Measurements from ENCODE around the gene WDR91. TPM values are rescaled to one million over a fixed set of nuclear protein-coding genes. Genes with fewer than 3 reads are reported as not detected.

WDR91 gene
- total and polyA plus RNA-seq, 11 donors = 3.0 to 11.4 (median 5.7) TPM

DNA sequence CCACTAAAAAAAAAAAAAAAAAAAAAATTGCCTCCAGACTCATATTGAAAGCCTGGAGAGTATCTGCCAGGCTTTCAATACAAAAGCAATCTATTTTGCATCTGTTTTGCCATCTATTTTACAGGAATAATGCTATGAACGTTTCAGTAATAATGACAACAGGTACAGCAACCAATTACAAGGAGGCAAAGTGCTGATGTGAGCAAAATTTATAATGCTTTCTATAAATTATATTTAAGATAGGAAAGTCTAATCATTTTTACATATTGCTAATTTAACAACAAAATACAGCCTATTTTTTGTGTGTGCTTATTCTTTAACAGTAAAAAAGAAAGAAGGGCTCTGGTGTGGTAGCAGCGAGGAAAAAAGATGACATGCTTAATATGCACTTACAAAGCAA, 10.0 kb downstream of the WDR91 start:
- TF ChIP-seq, protein P1, sequence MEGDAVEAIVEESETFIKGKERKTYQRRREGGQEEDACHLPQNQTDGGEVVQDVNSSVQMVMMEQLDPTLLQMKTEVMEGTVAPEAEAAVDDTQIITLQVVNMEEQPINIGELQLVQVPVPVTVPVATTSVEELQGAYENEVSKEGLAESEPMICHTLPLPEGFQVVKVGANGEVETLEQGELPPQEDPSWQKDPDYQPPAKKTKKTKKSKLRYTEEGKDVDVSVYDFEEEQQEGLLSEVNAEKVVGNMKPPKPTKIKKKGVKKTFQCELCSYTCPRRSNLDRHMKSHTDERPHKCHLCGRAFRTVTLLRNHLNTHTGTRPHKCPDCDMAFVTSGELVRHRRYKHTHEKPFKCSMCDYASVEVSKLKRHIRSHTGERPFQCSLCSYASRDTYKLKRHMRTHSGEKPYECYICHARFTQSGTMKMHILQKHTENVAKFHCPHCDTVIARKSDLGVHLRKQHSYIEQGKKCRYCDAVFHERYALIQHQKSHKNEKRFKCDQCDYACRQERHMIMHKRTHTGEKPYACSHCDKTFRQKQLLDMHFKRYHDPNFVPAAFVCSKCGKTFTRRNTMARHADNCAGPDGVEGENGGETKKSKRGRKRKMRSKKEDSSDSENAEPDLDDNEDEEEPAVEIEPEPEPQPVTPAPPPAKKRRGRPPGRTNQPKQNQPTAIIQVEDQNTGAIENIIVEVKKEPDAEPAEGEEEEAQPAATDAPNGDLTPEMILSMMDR (IDR thresholded peaks at IDR 0.05) = no peak
- no peak for TF ChIP-seq POLR2A (IDR thresholded peaks at IDR 0.05)
- Histone ChIP-seq H3K9me3 (no peaks in the 10 kb centered on the region), H3K36me3 (peaks cover 0 to 100% (median 91%) of the 10 kb centered on the region in 9 donors), H3K27me3 (no peaks in the 10 kb centered on the region), H3K27ac (no peak overlapping the region), H3K4me1 (peaks cover 0 to 11% (median 0%) of the 10 kb centered on the region in 12 donors), H3K4me3 (no peak overlapping the region)
- no peak for DNase-seq
- 76 to 85% (median 80%) methylated on average over 2 of the region's 2 CpGs for WGBS, 4 donors
- intact Hi-C loops (cut with DNase I) = no loop called here
- ATAC-seq = no peak

DNA sequence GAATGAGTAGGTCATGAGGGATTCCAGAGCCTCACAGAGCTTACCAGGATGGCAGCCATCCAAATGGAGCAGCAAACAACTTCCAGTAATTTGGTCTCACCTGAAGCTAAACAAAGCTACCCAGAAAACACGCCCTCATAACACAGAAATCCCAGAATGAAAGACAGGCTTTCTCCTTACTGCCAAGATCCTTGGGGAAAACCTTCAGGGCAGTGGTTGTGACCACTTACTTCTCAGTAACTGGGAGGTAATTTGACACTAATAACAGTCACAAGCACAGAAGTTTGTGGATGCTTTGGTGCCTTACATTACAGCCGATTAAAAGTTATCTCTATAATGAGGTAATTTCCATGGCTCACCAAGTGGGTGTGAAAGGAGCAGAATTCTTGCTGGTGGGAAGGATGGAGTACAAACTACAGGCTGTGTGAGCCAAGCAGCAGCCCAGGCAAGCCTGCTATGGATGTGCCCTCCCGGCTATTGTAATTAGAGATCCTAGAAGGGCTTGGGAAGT, 10.4 kb downstream of the WDR91 start:
- TF ChIP-seq, protein P1 (IDR thresholded peaks at IDR 0.05) = no peak
- intact Hi-C loops (cut with DNase I) = no loop called here
- H3K9me3 ChIP-seq = no peaks in the 10 kb centered on the region
- no peak overlapping the region for H3K4me3 ChIP-seq
- peaks cover 0 to 11% (median 0%) of the 10 kb centered on the region in 12 donors for H3K4me1 ChIP-seq
- peaks cover 0 to 100% (median 91%) of the 10 kb centered on the region in 9 donors for H3K36me3 ChIP-seq
- peak in 3 of 4 donors; percentile 27 to 59 (median 32) for ATAC-seq
- WGBS, 4 donors = 48 to 64% (median 56%) methylated on average over 3 of the region's 3 CpGs
- no peak for DNase-seq
- H3K27me3 ChIP-seq = no peaks in the 10 kb centered on the region
- no peak overlapping the region for H3K27ac ChIP-seq

DNA sequence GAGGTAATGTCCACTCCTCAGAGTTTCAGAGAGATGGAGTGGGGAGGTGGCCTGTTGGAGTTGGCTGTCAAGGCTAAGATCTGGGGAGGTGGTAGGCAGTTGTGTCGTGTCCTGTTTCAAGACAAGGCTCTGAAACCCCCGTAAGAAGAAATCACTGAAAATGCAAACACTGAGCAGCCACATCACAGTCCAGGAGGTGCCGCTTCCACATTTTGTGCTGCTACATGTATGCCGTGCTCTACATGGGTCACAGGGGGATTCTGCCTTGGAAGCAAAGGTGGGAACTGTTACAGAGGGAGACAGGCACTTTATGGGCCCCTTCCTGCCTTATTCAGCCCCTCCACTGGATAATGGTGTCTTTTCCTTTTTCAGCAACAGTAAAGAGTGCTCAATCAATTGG, 11.9 kb downstream of the WDR91 start:
- DNase-seq (no peak), ATAC-seq (no peak)
- H3K27ac ChIP-seq = no peak overlapping the region
- 94 to 100% (median 96%) methylated on average over 4 of the region's 4 CpGs for WGBS, 4 donors
- intact Hi-C loops (cut with DNase I) = no loop called here
- no peak overlapping the region for H3K4me3 ChIP-seq
- no peaks in the 10 kb centered on the region for H3K27me3 ChIP-seq
- H3K36me3 ChIP-seq = peaks cover 0 to 100% (median 91%) of the 10 kb centered on the region in 9 donors
- peaks cover 0 to 11% (median 0%) of the 10 kb centered on the region in 12 donors for H3K4me1 ChIP-seq
- TF ChIP-seq, protein P1 (IDR thresholded peaks at IDR 0.05) = no peak
- TF ChIP-seq POLR2A (IDR thresholded peaks at IDR 0.05) = no peak
- no peaks in the 10 kb centered on the region for H3K9me3 ChIP-seq

DNA sequence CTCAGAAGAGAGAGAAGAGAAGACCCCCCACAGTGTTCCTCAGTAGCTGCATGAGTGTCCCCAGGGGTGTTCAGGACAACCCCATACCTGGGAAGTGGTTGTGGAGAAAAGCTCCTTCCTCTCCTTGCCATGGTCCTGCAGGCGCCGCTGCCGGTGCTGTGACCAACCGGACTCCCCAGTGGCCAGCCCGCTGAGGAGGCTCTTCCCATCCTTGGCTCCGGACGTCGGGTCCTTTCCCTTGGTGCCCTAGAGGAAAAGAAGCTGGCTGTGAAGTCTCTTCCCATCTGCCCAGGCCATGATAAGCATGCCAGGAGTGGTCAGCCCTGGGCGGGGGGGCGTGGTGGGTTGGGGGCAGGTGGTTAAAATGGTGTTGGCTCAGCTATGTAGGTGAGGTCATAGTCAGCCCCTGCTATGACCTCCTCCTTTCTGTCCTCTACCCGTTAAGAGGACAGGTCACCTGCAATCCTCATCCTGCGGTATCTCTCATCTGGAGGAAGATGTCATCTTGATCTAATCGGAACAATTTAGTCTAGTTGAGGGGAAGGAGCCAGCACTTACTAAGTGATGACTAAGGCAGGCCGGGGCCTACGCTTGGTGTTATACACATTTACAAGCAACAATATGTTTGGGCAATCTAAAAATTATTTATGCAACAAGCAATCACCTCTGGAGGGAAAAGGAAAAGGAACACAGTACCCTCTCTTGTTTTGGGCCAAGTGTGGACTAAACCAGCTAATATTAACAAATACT, 13.2 kb downstream of the WDR91 start:
- H3K27me3 ChIP-seq = no peaks in the 10 kb centered on the region
- ATAC-seq (no peak), DNase-seq (no peak)
- WGBS, 4 donors = 90 to 94% (median 93%) methylated on average over 13 to 15 of the region's 15 CpGs
- intact Hi-C loops (cut with DNase I) = no loop called here
- no peaks in the 10 kb centered on the region for H3K9me3 ChIP-seq
- peaks cover 0 to 11% (median 0%) of the 10 kb centered on the region in 12 donors for H3K4me1 ChIP-seq
- no peak for TF ChIP-seq POLR2A (IDR thresholded peaks at IDR 0.05)
- TF ChIP-seq, protein P1 (IDR thresholded peaks at IDR 0.05) = no peak
- peaks cover 0 to 100% (median 85%) of the 10 kb centered on the region in 9 donors for H3K36me3 ChIP-seq
- H3K27ac ChIP-seq = no peak overlapping the region
- no peak overlapping the region for H3K4me3 ChIP-seq

Measured in heart left ventricle (tissue), 16 donors.